NCI-H345 treated with DMSO at 0.1 percent for 48 hours (cell line): ENCODE measurements around the gene CEL.
"Not testable (repeated sequence)": the region's sequence is repeated elsewhere in the genome, so short reads cannot be mapped to it uniquely, and the experiment has no call there.

Source experiments
- DNase-seq: peaks from one replicate; lab custom pipeline; 2025; ENCODE audit not compliant: unreplicated experiment; lab: John Stamatoyannopoulos, UW

Gene CEL

GRCh38 chr9:133063500-133064231 is 1.9 kb downstream of the CEL start:
- DNase-seq = no peak

GRCh38 chr9:133064241-133065069 is 2.7 kb downstream of the CEL start:
- DNase-seq = no peak

- no peak for DNase-seq
Measured at GRCh38 chr9:133065070-133065388, 3.2 kb downstream of the CEL start.

GRCh38 chr9:133066181-133066983 is 4.6 kb downstream of the CEL start:
- no peak for DNase-seq

GRCh38 chr9:133067006-133067405 is 5.2 kb downstream of the CEL start:
- no peak for DNase-seq

GRCh38 chr9:133067813-133068212 is 6.0 kb downstream of the CEL start:
- no peak for DNase-seq

GRCh38 chr9:133068431-133068830 is 6.7 kb downstream of the CEL start:
- not testable (repeated sequence) for DNase-seq

- DNase-seq = not testable (repeated sequence)
Measured at GRCh38 chr9:133070500-133070961, 8.8 kb downstream of the CEL start.

- DNase-seq = not testable (repeated sequence)
Measured at GRCh38 chr9:133070985-133071384, 9.2 kb downstream of the CEL start.

- DNase-seq = no peak
Measured at GRCh38 chr9:133071484-133072150, 9.8 kb downstream of the CEL start.

GRCh38 chr9:133072210-133072609 is 10.4 kb downstream of the CEL start:
- not testable (repeated sequence) for DNase-seq

- DNase-seq = no peak
Measured at GRCh38 chr9:133073086-133074014, 11.6 kb downstream of the CEL start.

- no peak for DNase-seq
Measured at GRCh38 chr9:133074111-133074651, 12.4 kb downstream of the CEL start.

GRCh38 chr9:133075925-133076630 is 14.3 kb downstream of the CEL start:
- DNase-seq = no peak

- DNase-seq = no peak
Measured at GRCh38 chr9:133076691-133077090, 14.9 kb downstream of the CEL start.

- no peak for DNase-seq
Measured at GRCh38 chr9:133078486-133078885, 16.7 kb downstream of the CEL start.

GRCh38 chr9:133080161-133080560 is 18.4 kb downstream of the CEL start:
- DNase-seq = no peak

GRCh38 chr9:133080786-133081779 is 19.3 kb downstream of the CEL start:
- not testable (repeated sequence) for DNase-seq
